Breast epithelium (tissue), 3 donors: ENCODE results near the gene ADAM30.

Experiments used
- CTCF ChIP-seq, 3 donors: fragments of 450-650 bp; IDR thresholded peaks; one replicate each; pipeline ENCODE4 v1.5.1; 2016 to 2017; ENCODE audit warnings: antibody characterized with exemption in 3 of 3, mild to moderate bottlenecking in 3 of 3, moderate library complexity in 3 of 3
- POLR2A ChIP-seq: fragments of 450-650 bp; IDR thresholded peaks from one replicate; pipeline ENCODE4 v1.6.1; 2016; ENCODE audit warnings: antibody characterized with exemption, mild to moderate bottlenecking, moderate library complexity
- POLR2AphosphoS5 ChIP-seq, 3 donors: sonication (generic); formaldehyde crosslinking; IDR thresholded peaks; one replicate each; pipeline ENCODE4 v1.6.1; 2017; ENCODE audit warnings: antibody characterized with exemption in 3 of 3

GRCh38 chr1:119896303-119896702 lies at the start of gene ADAM30:
- no peak for TF ChIP-seq CTCF (IDR thresholded peaks at IDR 0.05)
- no peak for TF ChIP-seq POLR2A
- TF ChIP-seq POLR2AphosphoS5 (IDR thresholded peaks at IDR 0.05) = no peak
